Neural cell (in vitro differentiated cells): ENCODE data around the gene TPM1. TPM values are rescaled to one million over a fixed set of nuclear protein-coding genes. Genes with fewer than 3 reads are reported as not detected.

ENCODE experiments used
- H2AFZ ChIP-seq: fragments of 200-600, 300-800 bp; sonication (generic), shearing (Covaris generic); 2 replicates; pipeline ENCODE4 v1.6.0; 2014; ENCODE audit warnings: low read depth, mild to moderate bottlenecking, antibody characterized with exemption, low read length, moderate library complexity
- H3F3A ChIP-seq: fragments of 200-600 bp; shearing (Covaris generic); 2 replicates; pipeline ENCODE4 v1.6.1; 2016; ENCODE audit warnings: mild to moderate bottlenecking, moderate library complexity, mixed read lengths, antibody characterized with exemption, low read length; ENCODE audit not compliant: insufficient read depth, poor library complexity, severe bottlenecking
- H3K27ac ChIP-seq: fragments of 200-600, 300-800 bp; sonication (generic), shearing (Covaris generic); 2 replicates; pipeline ENCODE4 v1.5.1; 2014; ENCODE audit warnings: mild to moderate bottlenecking, low read length, moderate library complexity
- H3K27me3 ChIP-seq: fragments of 300-800, 200-600 bp; sonication (generic), shearing (Covaris generic); 2 replicates; pipeline ENCODE4 v1.6.0; 2014; ENCODE audit warnings: mild to moderate bottlenecking, low read depth, low read length, moderate library complexity; ENCODE audit not compliant: insufficient read depth
- H3K36me3 ChIP-seq: fragments of 300-800, 200-600 bp; sonication (generic), shearing (Covaris generic); 2 replicates; pipeline ENCODE4 v1.5.1; 2014; ENCODE audit warnings: mild to moderate bottlenecking, antibody characterized with exemption, low read length, moderate library complexity; ENCODE audit not compliant: insufficient read depth
- H3K4me2 ChIP-seq: fragments of 300-800, 200-600 bp; sonication (generic), shearing (Covaris generic); 2 replicates; pipeline ENCODE4 v1.6.0; 2014; ENCODE audit warnings: mild to moderate bottlenecking, low read length
- H3K4me3 ChIP-seq: fragments of 300-800, 200-600 bp; sonication (generic), shearing (Covaris generic); 2 replicates; pipeline ENCODE4 v1.5.1; 2014; ENCODE audit warnings: mild to moderate bottlenecking, low read length, moderate library complexity
- H3K79me2 ChIP-seq: fragments of 200-600 bp; shearing (Covaris generic); replicated peaks from 2 replicates; pipeline ENCODE4 v1.6.0; 2014; ENCODE audit warnings: mild to moderate bottlenecking, low read length, moderate library complexity; ENCODE audit not compliant: insufficient read depth
- H3K9ac ChIP-seq: fragments of 300-800, 200-600 bp; sonication (generic), shearing (Covaris generic); 2 replicates; pipeline ENCODE4 v1.6.1; 2016; ENCODE audit warnings: mild to moderate bottlenecking, low read length, mixed read lengths
- H3K9me2 ChIP-seq: fragments of 200-600 bp; shearing (Covaris generic); 2 replicates; pipeline ENCODE4 v1.6.1; 2016; ENCODE audit warnings: mild to moderate bottlenecking, low read length, mixed read lengths; ENCODE audit not compliant: insufficient read depth
- H3K9me3 ChIP-seq: fragments of 200-600, 300-800 bp; sonication (generic), shearing (Covaris generic); 2 replicates; pipeline ENCODE4 v1.6.1; 2016; ENCODE audit warnings: mild to moderate bottlenecking, mixed run types, low read length, moderate library complexity, mixed read lengths
- H4K20me1 ChIP-seq: fragments of 200-600 bp; shearing (Covaris generic); 2 replicates; pipeline ENCODE4 v1.6.1; 2016; ENCODE audit warnings: mild to moderate bottlenecking, mixed run types; ENCODE audit not compliant: insufficient read depth
- EP300 ChIP-seq: fragments of 450-650 bp; conservative IDR thresholded peaks from 2 replicates; pipeline ENCODE4 v1.6.1; 2014; ENCODE audit warnings: antibody characterized with exemption, mild to moderate bottlenecking, moderate library complexity; ENCODE audit not compliant: poor library complexity, severe bottlenecking
- EZH2 ChIP-seq: fragments of 200-600, 300-800 bp; shearing (Covaris generic), sonication (generic); IDR thresholded peaks from 2 replicates; pipeline ENCODE4 v1.6.1; 2014; ENCODE audit warnings: antibody characterized with exemption, low read length, borderline replicate concordance, mild to moderate bottlenecking; ENCODE audit not compliant: insufficient read depth, poor library complexity, severe bottlenecking
- MXI1 ChIP-seq: fragments of 450-650 bp; conservative IDR thresholded peaks from 2 replicates; pipeline ENCODE4 v1.6.1; 2014; ENCODE audit warnings: antibody characterized with exemption, mild to moderate bottlenecking; ENCODE audit not compliant: poor library complexity, severe bottlenecking
- POLR2AphosphoS5 ChIP-seq: IDR thresholded peaks from 2 replicates; pipeline ENCODE4 v1.6.1; 2012
- RAD21 ChIP-seq: fragments of 450-650 bp; conservative IDR thresholded peaks from 2 replicates; pipeline ENCODE4 v1.6.1; 2014; ENCODE audit warnings: antibody characterized with exemption, mild to moderate bottlenecking, moderate library complexity
- SMC3 ChIP-seq: fragments of 450-650 bp; conservative IDR thresholded peaks from 2 replicates; pipeline ENCODE4 v1.6.1; 2014; ENCODE audit warnings: antibody characterized with exemption, mild to moderate bottlenecking, moderate library complexity; ENCODE audit not compliant: poor library complexity
- TAF1 ChIP-seq: IDR thresholded peaks from 2 replicates; pipeline ENCODE4 v1.6.1; 2012; ENCODE audit warnings: low read depth
- polyA plus RNA-seq: library from polyadenylated mRNA; depleted of rRNA; stranded (reverse); fragments of >200 nt; gene quantifications from 2 replicates; pipeline ENCODE4 v1.2.3, GENCODE V29; 2014
- TF ChIP-seq, protein P1 (sequence below): fragments of 450-650 bp; IDR thresholded peaks from 2 replicates; pipeline ENCODE4 v1.5.1; 2014; ENCODE audit warnings: antibody characterized with exemption, mild to moderate bottlenecking, moderate library complexity; ENCODE audit not compliant: poor library complexity, severe bottlenecking
- TF ChIP-seq, protein P2 (sequence below): IDR thresholded peaks from 2 replicates; pipeline ENCODE4 v1.6.1; 2012; ENCODE audit warnings: borderline replicate concordance

Gene TPM1
- polyA plus RNA-seq, 1 donor from 2014 or later, result 254 TPM

DNA sequence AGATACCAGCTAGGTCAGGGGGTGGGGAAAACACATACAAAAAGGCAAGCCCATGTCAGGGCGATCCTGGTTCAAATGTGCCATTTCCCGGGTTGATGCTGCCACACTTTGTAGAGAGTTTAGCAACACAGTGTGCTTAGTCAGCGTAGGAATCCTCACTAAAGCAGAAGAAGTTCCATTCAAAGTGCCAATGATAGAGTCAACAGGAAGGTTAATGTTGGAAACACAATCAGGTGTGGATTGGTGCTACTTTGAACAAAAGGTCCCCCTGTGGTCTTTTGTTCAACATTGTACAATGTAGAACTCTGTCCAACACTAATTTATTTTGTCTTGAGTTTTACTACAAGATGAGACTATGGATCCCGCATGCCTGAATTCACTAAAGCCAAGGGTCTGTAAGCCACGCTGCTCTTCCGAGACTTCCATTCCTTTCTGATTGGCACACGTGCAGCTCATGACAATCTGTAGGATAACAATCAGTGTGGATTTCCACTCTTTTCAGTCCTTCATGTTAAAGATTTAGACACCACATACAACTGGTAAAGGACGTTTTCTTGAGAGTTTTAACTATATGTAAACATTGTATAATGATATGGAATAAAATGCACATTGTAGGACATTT, 28.9 kb downstream of the TPM1 start:
- Histone ChIP-seq H3K4me3 (no peak overlapping the region), H3K79me2 (no peaks in the 10 kb centered on the region), H3K9me2 (no peaks in the 10 kb centered on the region), H3K9me3 (no peaks in the 10 kb centered on the region), H3K27ac (no peak overlapping the region), H3K9ac (no peak overlapping the region), H3K4me2 (no peak overlapping the region), H3F3A (no peaks in the 10 kb centered on the region), H2AFZ (no peak overlapping the region), H3K36me3 (no peaks in the 10 kb centered on the region), H3K27me3 (no peaks in the 10 kb centered on the region), H4K20me1 (no peaks in the 10 kb centered on the region)
- TF ChIP-seq TAF1 (no peak), MXI1 (no peak), RAD21 (no peak), EZH2 (no peak), SMC3 (no peak), EP300 (no peak), POLR2AphosphoS5 (no peak)
- TF ChIP-seq, protein P1, sequence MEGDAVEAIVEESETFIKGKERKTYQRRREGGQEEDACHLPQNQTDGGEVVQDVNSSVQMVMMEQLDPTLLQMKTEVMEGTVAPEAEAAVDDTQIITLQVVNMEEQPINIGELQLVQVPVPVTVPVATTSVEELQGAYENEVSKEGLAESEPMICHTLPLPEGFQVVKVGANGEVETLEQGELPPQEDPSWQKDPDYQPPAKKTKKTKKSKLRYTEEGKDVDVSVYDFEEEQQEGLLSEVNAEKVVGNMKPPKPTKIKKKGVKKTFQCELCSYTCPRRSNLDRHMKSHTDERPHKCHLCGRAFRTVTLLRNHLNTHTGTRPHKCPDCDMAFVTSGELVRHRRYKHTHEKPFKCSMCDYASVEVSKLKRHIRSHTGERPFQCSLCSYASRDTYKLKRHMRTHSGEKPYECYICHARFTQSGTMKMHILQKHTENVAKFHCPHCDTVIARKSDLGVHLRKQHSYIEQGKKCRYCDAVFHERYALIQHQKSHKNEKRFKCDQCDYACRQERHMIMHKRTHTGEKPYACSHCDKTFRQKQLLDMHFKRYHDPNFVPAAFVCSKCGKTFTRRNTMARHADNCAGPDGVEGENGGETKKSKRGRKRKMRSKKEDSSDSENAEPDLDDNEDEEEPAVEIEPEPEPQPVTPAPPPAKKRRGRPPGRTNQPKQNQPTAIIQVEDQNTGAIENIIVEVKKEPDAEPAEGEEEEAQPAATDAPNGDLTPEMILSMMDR, result no peak
- TF ChIP-seq, protein P2, sequence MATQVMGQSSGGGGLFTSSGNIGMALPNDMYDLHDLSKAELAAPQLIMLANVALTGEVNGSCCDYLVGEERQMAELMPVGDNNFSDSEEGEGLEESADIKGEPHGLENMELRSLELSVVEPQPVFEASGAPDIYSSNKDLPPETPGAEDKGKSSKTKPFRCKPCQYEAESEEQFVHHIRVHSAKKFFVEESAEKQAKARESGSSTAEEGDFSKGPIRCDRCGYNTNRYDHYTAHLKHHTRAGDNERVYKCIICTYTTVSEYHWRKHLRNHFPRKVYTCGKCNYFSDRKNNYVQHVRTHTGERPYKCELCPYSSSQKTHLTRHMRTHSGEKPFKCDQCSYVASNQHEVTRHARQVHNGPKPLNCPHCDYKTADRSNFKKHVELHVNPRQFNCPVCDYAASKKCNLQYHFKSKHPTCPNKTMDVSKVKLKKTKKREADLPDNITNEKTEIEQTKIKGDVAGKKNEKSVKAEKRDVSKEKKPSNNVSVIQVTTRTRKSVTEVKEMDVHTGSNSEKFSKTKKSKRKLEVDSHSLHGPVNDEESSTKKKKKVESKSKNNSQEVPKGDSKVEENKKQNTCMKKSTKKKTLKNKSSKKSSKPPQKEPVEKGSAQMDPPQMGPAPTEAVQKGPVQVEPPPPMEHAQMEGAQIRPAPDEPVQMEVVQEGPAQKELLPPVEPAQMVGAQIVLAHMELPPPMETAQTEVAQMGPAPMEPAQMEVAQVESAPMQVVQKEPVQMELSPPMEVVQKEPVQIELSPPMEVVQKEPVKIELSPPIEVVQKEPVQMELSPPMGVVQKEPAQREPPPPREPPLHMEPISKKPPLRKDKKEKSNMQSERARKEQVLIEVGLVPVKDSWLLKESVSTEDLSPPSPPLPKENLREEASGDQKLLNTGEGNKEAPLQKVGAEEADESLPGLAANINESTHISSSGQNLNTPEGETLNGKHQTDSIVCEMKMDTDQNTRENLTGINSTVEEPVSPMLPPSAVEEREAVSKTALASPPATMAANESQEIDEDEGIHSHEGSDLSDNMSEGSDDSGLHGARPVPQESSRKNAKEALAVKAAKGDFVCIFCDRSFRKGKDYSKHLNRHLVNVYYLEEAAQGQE, result no peak

DNA sequence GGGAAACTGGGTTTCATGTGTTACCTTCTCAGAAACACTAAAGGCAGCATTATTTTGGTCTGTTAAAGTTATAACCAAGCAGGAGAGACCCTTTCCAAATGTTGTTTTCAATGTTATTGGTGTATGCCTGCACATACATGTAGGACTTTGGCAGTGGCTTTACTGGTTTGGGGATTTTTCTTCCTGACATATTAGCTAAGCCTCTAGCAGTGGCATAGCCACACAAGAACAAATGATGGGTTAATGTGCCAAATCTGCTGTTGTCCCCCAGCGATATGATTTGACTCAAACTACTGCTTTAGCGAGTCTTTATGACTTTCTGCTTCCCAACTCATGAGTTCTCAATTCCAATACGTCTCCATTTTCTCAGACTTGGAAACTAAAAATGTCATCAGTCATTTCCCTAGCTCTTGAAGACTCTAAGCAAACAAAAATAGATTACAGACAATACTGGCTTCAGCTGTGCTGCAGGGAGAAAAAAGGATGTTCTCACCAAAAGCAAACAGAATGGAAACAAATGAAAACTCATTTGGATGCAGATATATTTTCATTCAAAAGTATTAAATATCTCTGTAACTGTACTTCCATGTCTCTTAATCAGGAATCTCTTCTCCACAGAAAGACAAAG, 29.6 kb downstream of the TPM1 start:
- Histone ChIP-seq H3K36me3 (no peaks in the 10 kb centered on the region), H3K4me3 (no peak overlapping the region), H4K20me1 (no peaks in the 10 kb centered on the region), H3K27me3 (no peaks in the 10 kb centered on the region), H3K4me2 (no peak overlapping the region), H2AFZ (no peak overlapping the region), H3K79me2 (no peaks in the 10 kb centered on the region), H3F3A (no peaks in the 10 kb centered on the region), H3K9ac (no peak overlapping the region), H3K27ac (no peak overlapping the region), H3K9me2 (no peaks in the 10 kb centered on the region), H3K9me3 (no peaks in the 10 kb centered on the region)
- no peak for TF ChIP-seq EZH2
- TF ChIP-seq RAD21, result no peak
- TF ChIP-seq, protein P1, result no peak
- TF ChIP-seq, protein P2, result no peak
- TF ChIP-seq SMC3, result no peak
- no peak for TF ChIP-seq EP300
- TF ChIP-seq POLR2AphosphoS5, result no peak
- no peak for TF ChIP-seq MXI1
- no peak for TF ChIP-seq TAF1
